Measurements from ENCODE around the gene SEMA4B.

SEMA4B gene

DNA sequence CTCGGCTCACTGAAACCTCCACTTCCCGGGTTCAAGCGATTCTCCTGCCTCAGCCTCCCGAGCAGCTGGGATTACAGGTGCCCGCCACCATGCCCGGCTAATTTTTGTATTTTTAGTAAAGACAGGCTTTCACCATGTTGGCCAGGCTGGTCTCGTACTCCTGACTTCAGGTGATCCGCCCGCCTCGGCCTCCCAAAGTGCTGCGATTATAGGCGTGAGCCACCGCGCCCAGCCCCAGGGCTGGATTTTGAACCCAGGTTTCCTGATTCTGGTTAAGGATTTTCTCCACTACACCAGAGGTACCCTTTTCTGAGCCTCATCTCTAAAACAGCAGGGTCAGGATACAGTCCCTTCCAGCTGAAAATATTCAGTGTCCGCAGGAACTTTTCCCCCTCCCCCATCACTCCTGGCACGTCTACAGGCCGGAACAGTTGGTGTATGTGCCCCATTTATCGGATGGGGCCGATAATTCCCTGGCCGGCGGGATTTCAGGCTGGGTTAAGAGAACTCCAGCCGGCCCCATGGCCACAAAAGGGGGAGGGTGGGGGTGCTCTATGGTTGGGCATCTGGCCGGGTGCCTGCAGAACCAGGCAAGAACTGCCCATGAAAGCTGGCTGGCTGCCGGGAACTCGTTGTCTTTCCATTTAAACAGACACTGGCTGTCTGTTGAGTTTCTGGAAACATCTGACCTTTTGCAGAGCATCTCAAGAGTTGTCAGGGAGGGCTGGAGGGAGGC lies 26.8 kb upstream of the SEMA4B start:
- H4K8ac ChIP-seq (ENCODE audit: low read length), result peak overlapping the region; percentile 4
- no peaks in the 10 kb centered on the region for H3K36me3 ChIP-seq (ENCODE audit: control insufficient read depth in 1 of 2, insufficient read depth in 2 of 2, low read depth in 1 of 2, low read length in 2 of 2)
- no peak overlapping the region for H3K9ac ChIP-seq (ENCODE audit: low read length)
- H3K4me2 ChIP-seq (ENCODE audit: low read length, poor library complexity, severe bottlenecking), result no peak overlapping the region
- H3K79me1 ChIP-seq (replicated peaks; ENCODE audit: low read length, poor library complexity, severe bottlenecking), result no peaks in the 10 kb centered on the region
- H3K23ac ChIP-seq (ENCODE audit: low read length in 2 of 2), result no peak overlapping the region
- H3K27me3 ChIP-seq (ENCODE audit: control insufficient read depth in 1 of 2, insufficient read depth in 1 of 2, low read length in 2 of 2), result no peaks in the 10 kb centered on the region
- no peaks in the 10 kb centered on the region for H3K9me3 ChIP-seq (ENCODE audit: control insufficient read depth, low read length)
- no peak overlapping the region for H3K4me3 ChIP-seq (ENCODE audit: insufficient read depth in 1 of 2, low read depth in 1 of 2, low read length in 2 of 2)
- no peak overlapping the region for H2AFZ ChIP-seq (ENCODE audit: low read depth, low read length)
- no peak overlapping the region for H3K4ac ChIP-seq (ENCODE audit: low read depth in 1 of 2, low read length in 2 of 2)
- no peak overlapping the region for H2BK15ac ChIP-seq (ENCODE audit: low read depth, poor library complexity, severe bottlenecking)
- no peaks in the 10 kb centered on the region for H3K4me1 ChIP-seq (ENCODE audit: control insufficient read depth, insufficient read depth, low read depth, low read length)
- H3K27ac ChIP-seq (ENCODE audit: low read length, poor library complexity, severe bottlenecking), result no peak overlapping the region
- peak; percentile 74 for DNase-seq
- H4K91ac ChIP-seq (ENCODE audit: low read length), result peak overlapping the region; percentile 61
- no peak overlapping the region for H2BK5ac ChIP-seq (ENCODE audit: low read depth, low read length, poor library complexity, severe bottlenecking)
- peak overlapping the region; percentile 45 to 78 for H3K18ac ChIP-seq (ENCODE audit: low read depth in 1 of 2, low read length in 2 of 2)
- peak overlapping the region; percentile 64 for H2BK120ac ChIP-seq (ENCODE audit: low read depth, low read length)
- no peak overlapping the region for H2AK5ac ChIP-seq (ENCODE audit: low read length, severe bottlenecking)
- WGBS, result 77% methylated on average over 24 of the region's 25 CpGs
- H3K14ac ChIP-seq (ENCODE audit: low read length in 2 of 2), result no peak overlapping the region
- peak overlapping the region in 1 of 2 experiments; percentile 72 for H2BK12ac ChIP-seq (ENCODE audit: low read length in 2 of 2)

DNA sequence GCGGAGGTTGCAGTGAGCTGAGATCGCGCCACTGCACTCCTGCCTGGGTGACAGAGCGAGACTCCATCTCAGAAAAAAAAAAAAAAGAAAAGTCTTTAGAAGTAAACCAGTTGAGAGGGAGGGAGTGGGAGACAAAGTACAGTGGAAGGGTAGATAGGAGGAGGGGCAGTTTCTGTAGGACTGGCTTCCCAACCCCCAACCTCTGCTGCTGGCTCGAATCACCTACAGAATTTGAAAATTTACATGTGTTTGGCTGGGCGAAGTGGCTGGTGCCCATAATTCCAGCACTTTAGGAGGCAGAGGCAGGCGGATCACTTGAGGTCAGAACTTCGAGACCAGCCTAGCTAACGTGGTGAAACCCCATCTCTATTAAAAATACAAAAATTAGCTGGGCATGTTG lies 24.1 kb upstream of the SEMA4B start:
- Histone ChIP-seq H3K23ac (ENCODE audit: low read length in 2 of 2) (no peak overlapping the region), H2AFZ (ENCODE audit: low read depth, low read length) (no peak overlapping the region), H3K4me2 (ENCODE audit: low read length, poor library complexity, severe bottlenecking) (no peak overlapping the region), H3K4me3 (ENCODE audit: insufficient read depth in 1 of 2, low read depth in 1 of 2, low read length in 2 of 2) (no peak overlapping the region), H2BK12ac (ENCODE audit: low read length in 2 of 2) (no peak overlapping the region), H3K9me3 (ENCODE audit: control insufficient read depth, low read length) (no peaks in the 10 kb centered on the region), H2BK5ac (ENCODE audit: low read depth, low read length, poor library complexity, severe bottlenecking) (no peak overlapping the region), H3K4me1 (ENCODE audit: control insufficient read depth, insufficient read depth, low read depth, low read length) (no peaks in the 10 kb centered on the region), H2BK15ac (ENCODE audit: low read depth, poor library complexity, severe bottlenecking) (no peak overlapping the region), H4K8ac (ENCODE audit: low read length) (no peak overlapping the region), H3K79me1 (replicated peaks; ENCODE audit: low read length, poor library complexity, severe bottlenecking) (no peaks in the 10 kb centered on the region), H3K4ac (ENCODE audit: low read depth in 1 of 2, low read length in 2 of 2) (no peak overlapping the region), H2BK120ac (ENCODE audit: low read depth, low read length) (no peak overlapping the region), H3K18ac (ENCODE audit: low read depth in 1 of 2, low read length in 2 of 2) (no peak overlapping the region), H3K14ac (ENCODE audit: low read length in 2 of 2) (no peak overlapping the region), H3K9ac (ENCODE audit: low read length) (no peak overlapping the region), H4K91ac (ENCODE audit: low read length) (no peak overlapping the region), H3K27me3 (ENCODE audit: control insufficient read depth in 1 of 2, insufficient read depth in 1 of 2, low read length in 2 of 2) (no peaks in the 10 kb centered on the region), H2AK5ac (ENCODE audit: low read length, severe bottlenecking) (no peak overlapping the region), H3K36me3 (ENCODE audit: control insufficient read depth in 1 of 2, insufficient read depth in 2 of 2, low read depth in 1 of 2, low read length in 2 of 2) (no peaks in the 10 kb centered on the region), H3K27ac (ENCODE audit: low read length, poor library complexity, severe bottlenecking) (no peak overlapping the region)
- 96% methylated on average over 9 of the region's 9 CpGs for WGBS
- DNase-seq, result no peak

DNA sequence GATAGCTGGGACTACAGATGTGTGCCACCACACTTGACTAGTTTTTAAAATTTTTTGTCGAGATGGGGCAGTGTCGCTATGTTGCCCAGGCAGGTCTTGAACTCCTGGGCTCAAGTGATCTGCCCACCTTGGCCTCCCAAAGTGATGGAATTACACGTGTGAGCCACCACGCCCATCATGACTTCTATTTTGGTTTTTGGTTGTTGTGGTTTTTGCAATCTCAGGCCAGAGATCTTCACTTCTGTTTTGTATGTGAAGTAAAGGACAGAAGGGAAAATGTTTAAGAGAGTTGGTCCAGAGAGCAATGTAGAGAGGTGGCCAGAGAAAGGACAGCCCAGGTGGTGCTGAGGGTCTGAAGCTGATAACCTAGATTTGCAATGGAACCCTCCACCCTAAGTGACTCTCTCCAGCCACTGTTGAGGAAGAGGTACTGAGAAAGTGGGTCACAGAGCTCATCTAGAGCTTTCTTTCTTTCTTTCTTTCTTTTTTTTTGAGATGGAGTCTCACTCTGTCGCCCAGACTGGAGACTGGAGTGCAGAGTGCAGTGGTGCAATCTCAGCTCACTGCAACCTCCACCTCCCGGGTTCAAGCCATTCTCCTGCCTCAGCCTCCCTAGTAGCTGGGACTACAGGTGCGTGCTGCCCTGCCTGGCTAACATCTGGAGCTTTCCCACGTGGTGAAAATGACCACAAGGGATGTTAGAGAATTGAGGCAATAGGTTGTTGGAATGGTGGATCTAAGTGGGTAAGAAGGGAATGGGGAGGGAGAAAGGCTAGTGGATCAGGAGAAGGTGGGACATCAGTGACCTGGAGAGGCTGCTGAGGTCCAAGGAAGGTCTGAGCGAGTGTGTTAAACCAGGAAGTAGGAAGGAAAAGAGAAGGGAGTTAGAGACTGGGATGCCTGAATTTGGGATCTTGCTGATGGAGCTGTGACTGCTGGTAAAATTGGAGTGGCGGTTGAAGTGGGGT lies 22.4 kb upstream of the SEMA4B start:
- H3K9me3 ChIP-seq (ENCODE audit: control insufficient read depth, low read length), result no peaks in the 10 kb centered on the region
- no peak overlapping the region for H3K14ac ChIP-seq (ENCODE audit: low read length in 2 of 2)
- H3K4ac ChIP-seq (ENCODE audit: low read depth in 1 of 2, low read length in 2 of 2), result no peak overlapping the region
- H4K8ac ChIP-seq (ENCODE audit: low read length), result peak overlapping the region; percentile 12
- H3K4me3 ChIP-seq (ENCODE audit: insufficient read depth in 1 of 2, low read depth in 1 of 2, low read length in 2 of 2), result no peak overlapping the region
- H4K91ac ChIP-seq (ENCODE audit: low read length), result peak overlapping the region; percentile 61
- no peaks in the 10 kb centered on the region for H3K36me3 ChIP-seq (ENCODE audit: control insufficient read depth in 1 of 2, insufficient read depth in 2 of 2, low read depth in 1 of 2, low read length in 2 of 2)
- no peak overlapping the region for H3K4me2 ChIP-seq (ENCODE audit: low read length, poor library complexity, severe bottlenecking)
- no peak for DNase-seq
- no peak overlapping the region for H3K9ac ChIP-seq (ENCODE audit: low read length)
- no peak overlapping the region for H2AK5ac ChIP-seq (ENCODE audit: low read length, severe bottlenecking)
- H3K27ac ChIP-seq (ENCODE audit: low read length, poor library complexity, severe bottlenecking), result no peak overlapping the region
- H3K4me1 ChIP-seq (ENCODE audit: control insufficient read depth, insufficient read depth, low read depth, low read length), result no peaks in the 10 kb centered on the region
- no peak overlapping the region for H2BK120ac ChIP-seq (ENCODE audit: low read depth, low read length)
- H3K23ac ChIP-seq (ENCODE audit: low read length in 2 of 2), result no peak overlapping the region
- H2BK5ac ChIP-seq (ENCODE audit: low read depth, low read length, poor library complexity, severe bottlenecking), result no peak overlapping the region
- WGBS, result 89% methylated on average over 10 of the region's 10 CpGs
- no peak overlapping the region for H3K18ac ChIP-seq (ENCODE audit: low read depth in 1 of 2, low read length in 2 of 2)
- no peaks in the 10 kb centered on the region for H3K27me3 ChIP-seq (ENCODE audit: control insufficient read depth in 1 of 2, insufficient read depth in 1 of 2, low read length in 2 of 2)
- no peaks in the 10 kb centered on the region for H3K79me1 ChIP-seq (replicated peaks; ENCODE audit: low read length, poor library complexity, severe bottlenecking)
- H2AFZ ChIP-seq (ENCODE audit: low read depth, low read length), result no peak overlapping the region
- H2BK12ac ChIP-seq (ENCODE audit: low read length in 2 of 2), result peak overlapping the region in 1 of 2 experiments; percentile 82
- H2BK15ac ChIP-seq (ENCODE audit: low read depth, poor library complexity, severe bottlenecking), result no peak overlapping the region

DNA sequence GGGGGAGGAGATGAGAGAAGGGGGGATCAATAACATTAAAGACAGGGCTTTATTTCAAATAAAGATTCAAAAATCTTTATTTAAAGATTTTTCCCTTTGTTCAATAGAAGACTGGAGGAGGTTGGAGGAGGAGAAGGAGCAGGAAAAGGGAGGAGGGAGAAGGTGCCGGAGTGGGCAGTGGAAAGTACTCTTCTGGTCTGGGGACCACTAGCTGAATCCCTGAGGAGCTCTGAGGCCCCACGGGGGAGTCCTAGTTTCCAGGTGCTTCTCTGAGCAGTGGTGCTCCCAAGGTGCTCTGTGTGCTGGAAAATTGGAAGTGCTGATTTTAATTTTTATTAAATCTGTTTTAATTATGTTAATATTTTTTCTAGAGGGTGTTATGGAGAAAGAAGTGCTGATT lies 19.4 kb upstream of the SEMA4B start:
- H3K23ac ChIP-seq (ENCODE audit: low read length in 2 of 2), result no peak overlapping the region
- no peak overlapping the region for H2AFZ ChIP-seq (ENCODE audit: low read depth, low read length)
- H2BK15ac ChIP-seq (ENCODE audit: low read depth, poor library complexity, severe bottlenecking), result no peak overlapping the region

More for the DNA sequence above, 19.4 kb upstream of the SEMA4B start:
- Histone ChIP-seq H3K9me3 (ENCODE audit: control insufficient read depth, low read length) (no peaks in the 10 kb centered on the region), H3K18ac (ENCODE audit: low read depth in 1 of 2, low read length in 2 of 2) (no peak overlapping the region), H3K4me2 (ENCODE audit: low read length, poor library complexity, severe bottlenecking) (no peak overlapping the region), H3K27ac (ENCODE audit: low read length, poor library complexity, severe bottlenecking) (no peak overlapping the region), H3K27me3 (ENCODE audit: control insufficient read depth in 1 of 2, insufficient read depth in 1 of 2, low read length in 2 of 2) (no peaks in the 10 kb centered on the region), H2BK12ac (ENCODE audit: low read length in 2 of 2) (no peak overlapping the region), H3K9ac (ENCODE audit: low read length) (no peak overlapping the region), H2BK5ac (ENCODE audit: low read depth, low read length, poor library complexity, severe bottlenecking) (no peak overlapping the region), H3K4me1 (ENCODE audit: control insufficient read depth, insufficient read depth, low read depth, low read length) (peaks cover 11% of the 10 kb centered on the region), H4K91ac (ENCODE audit: low read length) (no peak overlapping the region), H3K4ac (ENCODE audit: low read depth in 1 of 2, low read length in 2 of 2) (no peak overlapping the region), H3K36me3 (ENCODE audit: control insufficient read depth in 1 of 2, insufficient read depth in 2 of 2, low read depth in 1 of 2, low read length in 2 of 2) (no peaks in the 10 kb centered on the region), H4K8ac (ENCODE audit: low read length) (no peak overlapping the region), H3K79me1 (replicated peaks; ENCODE audit: low read length, poor library complexity, severe bottlenecking) (peaks cover 2% of the 10 kb centered on the region), H3K14ac (ENCODE audit: low read length in 2 of 2) (no peak overlapping the region), H2BK120ac (ENCODE audit: low read depth, low read length) (no peak overlapping the region), H3K4me3 (ENCODE audit: insufficient read depth in 1 of 2, low read depth in 1 of 2, low read length in 2 of 2) (no peak overlapping the region), H2AK5ac (ENCODE audit: low read length, severe bottlenecking) (no peak overlapping the region)
- DNase-seq, result no peak
- 55% methylated on average over 2 of the region's 2 CpGs for WGBS

All from mesenchymal stem cell (in vitro differentiated cells and primary cell).